HG03045 (cell line): ENCODE measurements around the gene LUZP4.
"Not testable (repeated sequence)": the region's sequence is repeated elsewhere in the genome, so short reads cannot be mapped to it uniquely, and the experiment has no call there.

Experiments used
- ATAC-seq: cut with Tn5 transposase; IDR thresholded peaks from one replicate; pipeline ENCODE4 v1.9.1; 2021; ENCODE audit warnings: mild to moderate bottlenecking, moderate library complexity; ENCODE audit not compliant: unreplicated experiment

LUZP4 gene, protein sequence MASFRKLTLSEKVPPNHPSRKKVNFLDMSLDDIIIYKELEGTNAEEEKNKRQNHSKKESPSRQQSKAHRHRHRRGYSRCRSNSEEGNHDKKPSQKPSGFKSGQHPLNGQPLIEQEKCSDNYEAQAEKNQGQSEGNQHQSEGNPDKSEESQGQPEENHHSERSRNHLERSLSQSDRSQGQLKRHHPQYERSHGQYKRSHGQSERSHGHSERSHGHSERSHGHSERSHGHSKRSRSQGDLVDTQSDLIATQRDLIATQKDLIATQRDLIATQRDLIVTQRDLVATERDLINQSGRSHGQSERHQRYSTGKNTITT

DNA sequence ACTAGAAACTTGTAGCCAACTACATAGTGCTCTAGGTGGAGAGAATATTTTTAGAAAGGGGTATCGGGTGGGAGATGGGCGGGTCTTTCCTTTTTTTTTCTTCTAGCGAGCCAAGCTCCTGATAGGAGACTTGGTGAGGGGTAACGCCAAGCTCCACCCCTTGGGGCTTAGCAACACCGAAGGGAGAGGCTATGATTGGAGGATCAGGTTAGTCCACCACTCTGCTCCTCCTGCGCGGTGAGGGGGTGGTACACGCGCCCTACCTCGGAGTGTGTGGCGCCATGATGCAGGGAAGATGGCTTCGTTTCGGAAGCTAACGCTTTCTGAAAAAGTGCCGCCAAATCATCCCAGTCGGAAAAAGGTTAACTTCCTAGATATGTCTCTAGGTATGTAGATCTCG is at the start of gene LUZP4:
TSS of gene LUZP4 (plus strand) at position 251 of the 400 bp plus-strand sequence. CDS start at position 296, 45 bp downstream.
- ATAC-seq, result no peak

DNA sequence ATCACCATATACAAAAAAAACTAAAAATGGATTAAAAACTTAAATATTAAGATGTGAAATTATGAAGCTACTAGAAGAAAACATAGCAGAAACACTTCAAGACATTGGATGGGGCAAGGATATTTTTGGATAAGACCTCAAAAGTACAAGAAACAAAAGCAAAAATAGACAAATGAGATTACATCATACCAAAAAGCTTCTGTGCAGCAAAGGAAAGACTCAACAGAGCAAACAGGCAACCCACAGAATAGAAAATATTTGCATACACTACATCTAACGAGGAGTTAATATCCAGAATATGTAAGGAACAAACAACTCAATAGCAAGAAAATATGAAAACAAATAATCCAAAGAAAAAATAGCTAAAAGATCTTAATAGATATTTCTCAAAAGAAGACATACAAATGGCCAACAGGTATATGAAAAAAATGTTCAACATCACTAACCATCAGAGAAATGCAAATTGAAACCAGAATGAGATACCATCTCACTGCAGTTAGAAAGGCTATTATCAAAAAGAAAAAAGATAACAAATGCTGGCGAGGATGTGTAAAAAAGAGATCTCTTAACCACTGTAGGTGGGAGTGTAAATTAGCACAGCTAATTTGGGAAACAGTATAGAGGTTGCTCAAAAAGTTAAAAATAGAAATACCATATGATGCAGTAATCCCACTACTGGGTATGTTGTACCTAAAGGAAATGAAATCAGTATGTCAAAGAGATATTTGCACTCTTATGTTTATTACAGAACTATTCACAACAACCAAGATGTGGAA is 37.9 kb upstream of the LUZP4 start:
- ATAC-seq, result no peak

DNA sequence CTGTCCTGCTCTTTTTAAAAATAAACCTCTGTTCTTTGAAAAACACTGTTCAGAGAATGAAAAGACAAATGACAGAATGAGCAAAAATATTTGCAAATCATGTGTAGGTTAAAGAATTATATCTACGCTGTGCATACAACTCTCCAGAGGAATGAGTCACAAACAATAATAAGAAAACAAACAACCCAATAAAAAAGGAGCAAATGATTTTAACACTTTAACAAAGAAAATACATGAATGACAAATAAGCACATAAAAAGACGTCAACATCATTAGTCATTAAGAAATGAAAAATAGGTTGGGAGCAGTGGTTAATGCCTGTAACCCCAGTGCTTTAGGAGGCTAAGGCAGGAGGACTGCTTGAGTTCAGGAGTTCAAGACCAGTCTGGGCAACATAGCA is 34.5 kb upstream of the LUZP4 start:
- ATAC-seq, result no peak

DNA sequence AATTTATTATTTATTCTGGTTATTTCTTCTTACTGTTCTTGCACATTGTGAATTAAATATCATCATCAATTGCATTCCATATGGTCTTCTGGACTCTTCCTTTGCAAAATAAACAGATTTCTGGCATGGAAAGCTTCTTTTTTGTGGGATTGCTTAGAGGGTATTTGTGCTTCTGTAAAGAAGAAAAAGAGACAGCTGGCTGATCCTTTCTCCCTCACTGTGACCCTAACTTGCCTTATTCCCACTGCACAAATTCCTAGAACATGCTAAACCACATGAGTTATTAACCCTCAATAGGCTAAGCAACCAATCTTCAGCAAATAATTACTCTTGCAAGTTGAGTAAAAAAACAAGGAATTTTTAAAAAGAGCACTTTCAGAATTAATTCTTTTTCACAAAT is 31.8 kb upstream of the LUZP4 start:
- ATAC-seq, result no peak

DNA sequence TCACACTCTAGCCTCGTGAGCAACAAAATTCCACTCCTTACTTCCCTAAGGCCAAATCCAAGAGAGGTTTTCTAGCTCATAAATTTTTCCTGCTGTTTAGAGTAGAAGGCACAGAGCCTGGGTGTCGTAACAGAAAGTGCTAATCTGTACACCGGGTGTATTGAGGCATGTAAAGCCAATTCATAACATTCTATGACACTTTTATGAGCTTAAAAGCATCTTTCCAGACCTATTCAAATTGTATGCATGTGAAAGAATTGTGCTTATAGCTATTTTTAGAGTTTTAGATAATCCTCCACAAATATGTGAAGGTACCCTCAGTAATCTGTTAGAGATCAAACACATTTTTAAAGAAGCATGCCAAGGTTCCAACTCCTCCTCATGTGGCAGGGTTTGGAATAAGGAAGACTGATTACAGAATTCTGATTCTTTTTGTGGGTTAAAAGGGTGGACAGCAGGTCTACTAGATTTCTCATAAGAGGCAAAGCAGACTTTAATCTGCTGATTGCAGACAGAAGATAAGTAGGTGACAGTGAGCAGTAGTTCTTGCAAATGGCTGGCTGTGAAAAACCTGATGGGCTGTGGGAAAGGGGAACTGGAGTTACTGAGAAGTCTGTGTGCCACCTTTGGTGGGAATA is 30.2 kb upstream of the LUZP4 start:
- ATAC-seq, result no peak

DNA sequence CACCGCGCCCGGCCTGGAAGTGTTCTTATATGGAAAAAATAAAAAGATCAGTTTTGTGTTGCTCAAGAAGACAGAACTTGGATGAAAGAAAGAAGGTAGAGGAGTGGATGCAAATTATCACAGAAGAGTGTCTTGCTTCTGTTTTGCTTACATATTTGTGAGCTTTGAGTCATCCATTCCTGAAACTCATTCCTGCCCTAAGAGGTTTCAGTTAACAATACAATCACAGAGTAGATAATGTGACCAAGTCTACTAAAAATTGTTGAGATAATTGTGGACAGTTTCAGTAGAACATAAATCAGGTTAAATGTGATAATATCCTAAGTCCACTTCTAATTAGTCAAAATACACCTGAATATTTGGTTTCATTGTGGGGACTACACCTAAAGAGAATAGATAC is 29.2 kb upstream of the LUZP4 start:
- ATAC-seq, result no peak

DNA sequence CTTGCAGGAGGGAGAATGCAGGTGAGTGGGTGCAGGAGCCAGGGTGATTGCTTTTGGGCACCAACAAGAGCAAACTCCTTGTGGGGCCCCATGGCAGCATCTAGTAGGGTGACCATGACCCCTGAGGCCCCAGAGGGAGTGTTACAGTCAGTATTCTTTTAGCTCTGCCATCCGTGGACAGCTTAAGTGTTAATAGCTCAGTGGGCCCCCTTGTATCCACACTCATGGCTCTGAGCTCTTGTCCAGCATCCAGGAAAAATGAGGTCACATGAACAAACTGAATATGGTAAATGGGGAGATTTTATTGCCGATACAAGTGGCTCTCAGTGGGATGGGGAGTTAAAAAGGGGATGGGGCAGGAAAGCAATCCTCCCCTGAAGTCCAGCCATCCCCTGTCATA is 28.4 kb upstream of the LUZP4 start:
- ATAC-seq, result no peak

DNA sequence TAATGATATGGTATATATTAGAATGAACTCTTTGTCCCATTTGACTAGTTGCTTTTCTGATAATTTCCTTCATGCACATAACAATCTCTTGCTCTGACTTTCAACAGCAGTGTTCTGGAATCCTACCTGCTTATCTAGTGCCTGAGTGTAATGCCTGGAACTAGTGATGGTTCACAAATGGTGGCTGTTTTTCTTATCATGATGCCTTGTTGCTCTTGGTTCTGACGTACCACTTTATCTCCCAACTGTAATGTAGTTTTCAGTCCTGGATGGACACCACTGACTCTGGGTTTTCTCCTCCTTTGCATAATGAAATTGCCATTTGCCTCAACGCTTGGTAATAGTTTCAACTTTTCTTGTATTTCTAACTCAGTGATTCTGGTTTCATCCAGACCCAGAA is 25.5 kb upstream of the LUZP4 start:
- no peak for ATAC-seq

DNA sequence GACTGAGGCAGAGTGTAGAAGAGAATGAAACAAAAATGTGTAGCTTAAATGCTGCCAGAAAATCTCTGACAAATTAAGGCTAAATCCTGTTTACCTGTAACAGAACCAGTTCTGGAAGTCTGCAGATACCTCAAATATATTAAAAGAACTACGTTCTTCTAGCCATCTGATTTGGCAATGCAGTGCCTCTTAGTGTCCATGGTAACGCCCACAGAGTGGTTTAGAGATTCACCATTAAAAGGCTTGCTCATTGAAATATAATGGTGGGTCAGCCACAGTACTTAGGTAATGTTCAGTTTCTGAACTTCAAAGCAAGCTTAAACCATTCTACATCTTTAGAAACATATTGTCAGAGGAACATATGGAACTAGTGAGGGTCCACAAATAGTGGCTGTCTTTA is 23.2 kb upstream of the LUZP4 start:
- no peak for ATAC-seq

DNA sequence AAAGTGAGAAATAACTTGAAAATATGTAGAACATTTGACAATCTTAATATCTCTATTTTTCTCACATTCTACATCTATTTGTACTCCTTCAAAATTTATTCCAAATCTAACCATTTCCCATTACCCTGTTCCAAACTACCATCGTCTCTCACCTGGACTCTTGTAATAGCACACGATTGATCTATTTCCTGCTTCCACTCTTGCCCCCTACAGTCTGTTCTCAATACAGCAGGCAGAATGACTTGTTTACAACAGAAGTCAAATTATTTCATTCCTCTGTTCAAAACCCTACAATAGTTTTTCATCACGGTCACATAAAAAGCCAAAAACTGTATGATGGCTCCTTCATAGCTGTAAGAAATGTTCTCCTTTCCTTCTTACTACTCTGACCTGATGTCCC is 21.1 kb upstream of the LUZP4 start:
- no peak for ATAC-seq

DNA sequence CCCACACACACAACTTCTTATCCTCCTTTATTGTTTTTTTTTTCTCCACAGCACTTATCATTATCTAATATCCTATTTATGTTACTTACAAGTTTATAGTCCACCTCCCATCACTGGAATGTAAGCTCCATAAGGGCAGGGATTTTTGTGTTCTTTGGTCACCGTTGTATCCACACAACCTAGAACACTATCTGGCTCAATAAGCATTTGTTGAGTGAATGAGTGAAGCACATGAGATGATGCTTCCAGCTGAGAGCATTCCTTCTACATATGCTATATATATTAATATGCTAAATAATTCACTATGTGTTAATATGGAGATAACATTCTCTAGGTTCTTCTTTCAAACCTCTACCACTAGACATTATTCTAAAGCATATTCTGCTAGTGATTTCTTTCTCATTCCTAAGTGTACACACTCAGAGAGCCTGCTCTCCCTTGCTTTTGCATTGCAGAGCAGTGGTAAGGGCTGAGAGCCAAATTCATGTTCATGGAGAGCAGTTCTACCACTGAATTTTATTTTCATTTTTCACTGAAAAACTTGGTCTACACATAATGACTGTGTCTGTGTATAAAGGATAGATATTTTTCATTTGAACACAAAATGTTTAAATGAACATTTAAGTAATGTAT is 20.3 kb upstream of the LUZP4 start:
- no peak for ATAC-seq

DNA sequence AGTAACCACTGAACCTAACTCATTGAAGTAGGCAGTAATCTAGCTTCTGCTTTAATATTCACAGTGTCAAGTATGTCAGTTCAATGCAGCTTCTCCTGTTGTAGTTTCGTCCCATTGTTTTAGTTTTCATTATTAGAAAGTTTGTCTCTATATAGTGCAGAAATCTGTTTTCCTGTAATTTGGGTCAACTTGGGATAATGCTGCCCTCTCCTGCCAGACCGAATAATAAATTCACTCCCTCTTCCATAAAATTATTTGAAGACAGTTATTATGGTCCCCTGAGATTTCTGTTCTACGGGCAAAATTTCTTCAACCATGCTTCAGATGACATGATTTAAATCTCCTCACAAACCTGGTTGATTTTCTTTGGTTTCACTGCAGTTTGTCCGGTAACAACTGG is 4.6 kb upstream of the LUZP4 start:
- ATAC-seq, result no peak

DNA sequence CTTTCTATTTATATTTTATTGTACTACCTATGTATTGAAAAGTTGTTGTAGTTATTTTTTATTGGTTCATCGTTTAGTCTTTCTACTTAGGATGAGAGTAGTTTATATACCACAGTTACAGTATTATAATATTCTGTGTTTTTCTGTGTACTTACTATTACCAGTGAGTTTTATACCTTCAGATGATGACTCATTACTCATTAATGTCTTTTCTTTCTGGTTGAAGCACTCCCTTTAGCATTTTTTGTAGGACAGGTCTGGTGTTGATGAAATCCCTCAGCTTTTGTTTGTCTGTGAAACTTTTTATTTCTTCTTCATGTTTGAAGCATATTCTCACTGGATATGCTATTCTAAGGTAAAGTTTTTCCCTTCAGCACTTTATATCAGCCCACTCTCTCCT is 7.7 kb downstream of the LUZP4 start:
- no peak for ATAC-seq

DNA sequence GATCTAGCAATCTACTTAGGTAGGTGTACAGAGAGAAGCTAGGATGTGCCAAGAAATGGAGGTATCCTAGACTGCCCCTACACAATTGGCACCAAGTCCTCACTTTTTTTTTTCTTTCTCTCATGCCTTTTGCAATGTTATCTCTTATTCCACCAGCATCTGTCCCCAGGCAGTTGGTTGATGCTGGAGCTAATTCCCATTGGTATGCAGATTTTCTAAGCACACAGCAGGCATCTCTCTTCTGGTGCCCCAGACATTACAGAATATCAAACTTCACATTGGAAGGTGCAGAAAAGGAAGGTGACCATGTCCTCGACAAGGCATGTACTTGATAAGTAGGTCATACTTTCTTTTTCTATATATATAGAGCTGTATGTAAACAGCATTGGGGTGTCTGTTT is 21.6 kb downstream of the LUZP4 start:
- no peak for ATAC-seq

DNA sequence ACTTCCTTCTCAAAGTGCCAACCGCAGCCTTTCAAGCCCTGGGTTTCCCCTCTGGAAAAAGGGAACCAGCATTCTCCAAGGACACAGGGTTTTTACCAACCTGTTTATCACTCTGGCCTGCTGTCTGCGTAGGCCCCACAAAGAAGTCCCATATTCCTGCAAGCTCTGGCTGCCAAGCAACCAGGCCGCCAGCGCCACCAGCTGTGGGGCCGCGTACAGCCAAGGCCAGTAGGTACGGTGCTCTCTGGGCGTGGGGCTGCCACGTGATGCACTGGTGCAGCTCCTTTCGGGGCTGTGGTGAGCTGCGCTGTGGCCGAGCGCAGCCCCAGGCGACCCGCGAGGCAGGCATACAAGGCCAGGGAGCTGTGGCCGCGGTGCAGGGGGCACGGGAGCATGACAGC is 22.1 kb downstream of the LUZP4 start:
- ATAC-seq, result no peak

DNA sequence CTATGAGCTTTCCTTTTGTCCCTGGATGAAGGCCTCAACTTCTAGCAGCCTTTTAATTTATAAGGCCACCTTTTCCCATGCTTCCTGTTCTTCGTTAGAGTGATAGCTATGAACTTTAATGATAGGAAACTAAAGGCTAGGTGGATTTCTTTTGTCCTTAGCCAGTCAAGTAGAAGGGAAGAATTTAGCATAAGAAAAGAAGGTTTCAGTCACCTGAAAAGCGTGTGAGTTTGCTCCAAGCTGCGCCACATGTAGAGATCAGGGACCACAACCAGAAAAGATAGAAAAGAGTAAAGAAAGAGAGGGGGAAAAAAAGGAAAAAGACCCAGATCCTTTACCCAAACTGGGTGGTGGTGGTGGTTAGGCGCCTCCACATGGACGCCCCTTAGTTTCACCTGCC is 28.6 kb downstream of the LUZP4 start:
- no peak for ATAC-seq

DNA sequence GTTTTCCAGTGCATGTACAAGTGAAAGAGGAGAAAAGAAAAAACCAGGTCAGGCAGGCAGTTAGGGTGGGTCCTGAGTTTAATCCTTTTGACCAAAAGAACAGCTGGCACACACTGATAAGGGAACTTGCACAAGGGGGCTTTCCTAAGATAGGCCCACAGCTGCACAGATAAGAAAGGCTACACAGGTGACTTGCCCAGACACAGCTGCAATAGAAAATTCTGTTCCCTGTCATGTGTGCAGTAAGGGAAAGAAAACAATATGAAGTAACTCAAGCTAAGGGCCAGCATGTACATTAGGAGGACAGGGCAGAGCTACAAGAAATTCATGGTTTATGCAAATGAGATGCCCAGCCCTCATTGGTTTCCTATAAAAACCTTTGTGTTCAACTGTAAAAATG is 32.9 kb downstream of the LUZP4 start:
- no peak for ATAC-seq

DNA sequence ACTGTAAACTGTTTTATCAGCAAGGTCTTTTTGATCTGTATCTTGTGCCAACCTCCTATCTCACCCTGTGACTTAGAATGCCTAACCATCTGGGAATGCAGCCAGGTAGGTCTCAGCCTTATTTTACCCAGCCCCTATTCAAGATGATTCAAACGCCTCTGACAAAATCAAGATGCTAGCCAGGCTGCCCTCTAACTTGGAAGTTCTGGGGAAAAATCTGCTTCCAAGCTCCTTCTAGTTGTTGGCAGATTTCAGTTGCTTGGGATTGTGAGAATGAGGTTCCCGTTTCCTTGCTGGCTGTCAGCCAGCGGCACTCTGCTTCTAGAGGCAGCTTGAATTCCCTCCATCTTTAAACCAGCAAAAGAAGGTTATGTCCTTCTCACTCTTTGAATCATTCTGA is 34.7 kb downstream of the LUZP4 start:
- ATAC-seq, result no peak

DNA sequence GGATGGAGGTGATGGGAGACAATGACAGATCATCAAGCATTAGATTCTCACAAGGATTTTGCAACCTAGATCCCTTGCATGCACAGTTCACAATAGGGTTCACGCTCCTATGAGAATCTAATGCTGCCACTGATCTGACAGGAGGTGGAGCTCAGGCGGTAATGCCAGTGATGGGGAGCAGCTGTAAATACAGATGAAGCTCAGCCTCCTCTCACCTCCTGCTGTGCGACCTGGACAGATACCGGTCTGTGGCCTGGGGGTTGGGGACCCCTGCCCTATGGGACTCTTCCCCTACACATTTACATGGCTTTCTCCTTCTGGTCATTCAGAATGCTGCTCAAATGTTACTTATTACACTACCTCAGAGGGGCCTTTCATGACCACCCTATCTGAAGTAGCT is 39.8 kb downstream of the LUZP4 start:
- not testable (repeated sequence) for ATAC-seq

DNA sequence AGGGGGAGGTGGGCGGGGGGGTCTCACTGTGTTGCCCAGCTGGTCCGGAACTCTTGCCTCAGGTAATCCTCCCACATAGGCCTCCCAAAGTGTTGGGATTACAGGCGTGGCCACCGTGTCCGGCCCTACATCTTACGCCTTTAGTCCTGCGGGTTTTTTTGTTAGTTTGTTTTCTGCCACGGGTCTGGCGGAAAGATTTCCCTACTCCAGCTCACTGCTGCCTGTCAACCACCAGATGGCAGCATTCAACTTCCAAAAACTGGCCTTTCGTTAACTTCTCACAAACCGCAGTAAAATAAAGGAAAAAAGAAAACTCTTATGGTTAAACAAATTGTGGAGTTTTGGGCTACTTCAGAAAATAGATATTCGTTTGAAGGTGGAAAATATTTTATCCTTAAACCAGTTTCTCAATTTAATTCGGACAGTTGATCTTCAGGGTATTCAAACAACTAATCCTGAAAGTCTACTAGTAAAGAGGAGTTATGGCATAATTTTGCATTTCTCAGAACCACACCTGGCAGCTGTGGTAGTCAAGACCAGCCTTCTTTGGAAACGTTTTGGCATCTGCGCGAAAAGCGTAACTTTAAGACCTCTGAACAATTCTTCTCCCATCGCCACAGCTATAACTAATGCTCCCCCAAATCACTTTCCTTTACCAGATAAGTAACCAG is 41.1 kb downstream of the LUZP4 start:
- ATAC-seq, result no peak

DNA sequence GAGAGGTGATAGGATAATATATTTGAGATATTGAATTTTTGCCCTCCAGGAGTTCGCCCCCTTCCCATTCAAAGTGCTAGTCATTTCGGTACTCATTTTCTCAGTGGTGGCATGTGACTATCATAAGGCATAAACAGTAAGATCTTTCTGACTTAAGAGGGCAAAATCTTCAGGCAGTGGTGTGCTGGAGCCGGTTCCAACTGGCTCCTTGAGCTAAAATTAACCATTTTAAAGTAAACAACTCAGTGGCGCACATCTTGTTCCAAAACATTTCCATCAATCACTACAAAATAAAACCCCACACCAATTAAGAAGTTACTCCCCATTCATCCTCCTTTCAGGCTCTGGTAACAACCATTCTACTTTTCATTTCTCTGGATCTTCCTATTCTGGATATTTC is 43.3 kb downstream of the LUZP4 start:
- no peak for ATAC-seq
